SK-N-SH (cell line): Measurements from ENCODE around the gene TMEM11. TPM values are rescaled to one million over a fixed set of nuclear protein-coding genes. Genes with fewer than 3 reads are reported as not detected.

Source experiments
- CTCF ChIA-PET: fragments of 300-600, 350-600 bp; formaldehyde crosslinking; extraction: SDS; loops from one replicate; lab custom pipeline; 2021; lab: Yijun Ruan, JAX
- POLR2A ChIA-PET: fragments of 350-600 bp; sonication (Branson Sonifier 250); formaldehyde crosslinking; extraction: SDS; loops from one replicate; lab custom pipeline; 2020; ENCODE audit warnings: antibody characterized with exemption, inconsistent platforms; lab: Yijun Ruan, JAX
- DNase-seq: peaks from one replicate; pipeline ENCODE4 v3.0.0; 2012
- H2AFZ ChIP-seq: fragments of 200-600 bp; sonication (generic); 2 replicates; pipeline ENCODE4 v1.8.1; 2016; ENCODE audit warnings: antibody characterized with exemption, mild to moderate bottlenecking, low read depth
- H3F3A ChIP-seq: fragments of 200-600 bp; sonication (generic); replicated peaks from 2 replicates; pipeline ENCODE3; 2016; ENCODE audit warnings: antibody characterized with exemption, mild to moderate bottlenecking; ENCODE audit not compliant: insufficient read depth
- H3K27ac ChIP-seq, 2 experiments: fragments of 200-500 bp in 1 of 2; fragments of 200-600 bp in 1 of 2; sonication (Bioruptor generic) in 1 of 2; sonication (generic), shearing (Covaris generic) in 1 of 2; 2 replicates each; pipeline versions ENCODE4 v1.5.1 to v1.6.1; 2014 to 2016; ENCODE audit warnings: low read depth in 2 of 2, inconsistent platforms in 1 of 2, low read length in 1 of 2, mild to moderate bottlenecking in 1 of 2, mixed read lengths in 1 of 2
- H3K27me3 ChIP-seq: fragments of 200-600 bp; sonication (generic), shearing (Covaris generic); 2 replicates; pipeline ENCODE4 v1.6.1; 2016; ENCODE audit warnings: mixed run types; ENCODE audit not compliant: insufficient read depth
- H3K36me3 ChIP-seq, 2 experiments: fragments of 200-500 bp in 1 of 2; fragments of 200-600 bp in 1 of 2; sonication (Bioruptor generic) in 1 of 2; sonication (generic) in 1 of 2; replicated peaks in 1 of 2; 2 replicates each; pipeline versions ENCODE3 to v1.5.1; 2014 to 2016; ENCODE audit warnings: low read length in 1 of 2, mild to moderate bottlenecking in 1 of 2; ENCODE audit not compliant: insufficient read depth in 2 of 2, control insufficient read depth in 1 of 2
- H3K4me1 ChIP-seq, 2 experiments: fragments of 200-500 bp in 1 of 2; fragments of 200-600 bp in 1 of 2; sonication (Bioruptor generic) in 1 of 2; sonication (generic), shearing (Covaris generic) in 1 of 2; 2 replicates each; pipeline versions ENCODE4 v1.5.1 to v1.6.1; 2014 to 2016; ENCODE audit warnings: low read depth in 1 of 2, low read length in 1 of 2, mixed run types in 1 of 2; ENCODE audit not compliant: insufficient read depth in 2 of 2, control insufficient read depth in 1 of 2
- H3K4me2 ChIP-seq: fragments of 200-600 bp; sonication (generic), shearing (Covaris generic); 2 replicates; pipeline ENCODE4 v1.6.1; 2017; ENCODE audit warnings: mixed run types
- H3K4me3 ChIP-seq, 2 experiments: fragments of 200-500 bp in 1 of 2; fragments of 200-600 bp in 1 of 2; sonication (Bioruptor generic) in 1 of 2; sonication (generic), shearing (Covaris generic) in 1 of 2; 2 replicates each; pipeline versions ENCODE4 v1.5.1 to v1.8.1; 2014 to 2016; ENCODE audit warnings: low read depth in 2 of 2, inconsistent platforms in 1 of 2, low read length in 1 of 2, mild to moderate bottlenecking in 1 of 2, mixed read lengths in 1 of 2, moderate library complexity in 1 of 2
- H3K79me2 ChIP-seq: fragments of 200-600 bp; sonication (generic); 2 replicates; pipeline ENCODE4 v1.8.1; 2017; ENCODE audit warnings: mild to moderate bottlenecking; ENCODE audit not compliant: insufficient read depth
- H3K9ac ChIP-seq: fragments of 200-600 bp; sonication (generic); 2 replicates; pipeline ENCODE4 v1.6.1; 2017; ENCODE audit warnings: mixed run types
- H3K9me2 ChIP-seq: fragments of 200-600 bp; sonication (generic); 2 replicates; pipeline ENCODE4 v1.6.1; 2017; ENCODE audit warnings: mixed run types
- H3K9me3 ChIP-seq: fragments of 200-600 bp; sonication (generic); 2 replicates; pipeline ENCODE4 v1.6.1; 2017; ENCODE audit warnings: mixed run types, mild to moderate bottlenecking, moderate library complexity
- H4K20me1 ChIP-seq: fragments of 200-600 bp; sonication (generic); 2 replicates; pipeline ENCODE4 v1.6.1; 2017; ENCODE audit warnings: mild to moderate bottlenecking, mixed run types; ENCODE audit not compliant: insufficient read depth
- FOSL2 ChIP-seq: IDR thresholded peaks from 2 replicates; pipeline ENCODE4 v1.4.0; 2012; ENCODE audit warnings: low read depth, mild to moderate bottlenecking, moderate library complexity, borderline replicate concordance
- FOXJ3 ChIP-seq: sonication (generic); formaldehyde crosslinking; IDR thresholded peaks from 2 replicates; pipeline ENCODE4 v1.5.1; 2020; ENCODE audit warnings: mild to moderate bottlenecking, missing genetic modification reagents
- FOXM1 ChIP-seq: IDR thresholded peaks from 2 replicates; pipeline ENCODE4 v1.4.0; 2012; ENCODE audit warnings: low read depth, mild to moderate bottlenecking
- GABPA ChIP-seq: IDR thresholded peaks from 2 replicates; pipeline ENCODE4 v1.4.0; 2012; ENCODE audit warnings: low read depth, mild to moderate bottlenecking
- IRF3 ChIP-seq: fragments of 150-350 bp; IDR thresholded peaks from 2 replicates; pipeline ENCODE4 v1.6.1; 2016; ENCODE audit warnings: mild to moderate bottlenecking, low read depth, low read length
- MEF2A ChIP-seq: IDR thresholded peaks from 2 replicates; pipeline ENCODE4 v1.4.0; 2012; ENCODE audit warnings: low read depth, borderline replicate concordance
- MXI1 ChIP-seq: IDR thresholded peaks from 2 replicates; pipeline ENCODE4 v1.6.1; 2012; ENCODE audit warnings: mild to moderate bottlenecking, low read depth, low read length, improper control_type of control experiment
- NFIC ChIP-seq: IDR thresholded peaks from 2 replicates; pipeline ENCODE4 v1.4.0; 2012; ENCODE audit warnings: borderline replicate concordance
- NRF1 ChIP-seq: IDR thresholded peaks from 2 replicates; pipeline ENCODE4 v1.6.1; 2012; ENCODE audit warnings: low read depth, mild to moderate bottlenecking, low read length
- POLR2AphosphoS5 ChIP-seq: IDR thresholded peaks from 2 replicates; pipeline ENCODE4 v1.6.1; 2012; ENCODE audit warnings: low read depth, low read length
- RAD21 ChIP-seq: IDR thresholded peaks from 2 replicates; pipeline ENCODE4 v1.6.1; 2012; ENCODE audit warnings: mild to moderate bottlenecking, low read length
- RFX5 ChIP-seq: IDR thresholded peaks from 2 replicates; pipeline ENCODE4 v1.6.1; 2012; ENCODE audit warnings: mild to moderate bottlenecking, improper control_type of control experiment, low read length
- YY1 ChIP-seq: IDR thresholded peaks from 2 replicates; pipeline ENCODE4 v1.4.0; 2012; ENCODE audit warnings: low read depth, mild to moderate bottlenecking
- WGBS: methylation state at CpG from one replicate; pipeline ENCODE4 v1.1.6; 2017; ENCODE audit warnings: low lambda C conversion rate; 5-methylcytosine and 5-hydroxymethylcytosine counted together
- polyA plus RNA-seq, 3 experiments: library from polyadenylated mRNA; depleted of rRNA; stranded (reverse); fragments of >200 nt; gene quantifications; 2 replicates each; pipeline ENCODE4 v1.2.3, GENCODE V29; 2012
- TF ChIP-seq, protein P1 (sequence below): IDR thresholded peaks from 2 replicates; pipeline ENCODE4 v1.6.1; 2012; ENCODE audit warnings: mild to moderate bottlenecking, low read depth, low read length, moderate library complexity
- TF ChIP-seq, protein P2 (sequence below): IDR thresholded peaks from 2 replicates; pipeline ENCODE4; 2012

The TMEM11 gene
- polyA plus RNA-seq, 1 of the 3 experiments (the other 2 are of a cell fraction) = 52.3 TPM

DNA sequence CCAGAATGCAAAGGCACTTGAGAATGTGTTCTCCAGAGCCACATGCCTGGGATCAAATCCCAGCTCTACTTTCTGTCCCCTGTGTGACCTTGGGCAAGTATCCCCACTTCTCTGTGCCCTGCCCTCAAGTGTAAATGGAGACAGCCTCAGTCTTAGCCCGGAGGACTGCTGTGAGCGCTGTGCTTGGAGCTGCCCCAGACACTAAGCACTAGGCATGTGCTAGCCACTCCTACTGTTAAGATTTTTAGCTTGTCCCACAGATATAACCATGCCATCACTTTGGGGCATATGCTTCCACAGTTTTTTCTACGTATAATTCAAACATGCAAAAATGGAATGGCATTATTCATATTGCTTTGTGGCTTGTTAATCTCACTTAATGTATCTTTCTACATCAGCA, 29.4 kb downstream of the TMEM11 start:
- Histone ChIP-seq H4K20me1 (no peaks in the 10 kb centered on the region), H3K79me2 (no peaks in the 10 kb centered on the region), H3F3A (no peaks in the 10 kb centered on the region), H3K4me2 (no peak overlapping the region), H3K27me3 (no peaks in the 10 kb centered on the region), H3K9me2 (no peaks in the 10 kb centered on the region), H3K9me3 (no peaks in the 10 kb centered on the region), H3K4me3 (no peak overlapping the region), H3K4me1 (no peaks in the 10 kb centered on the region), H3K9ac (no peak overlapping the region), H3K27ac (no peak overlapping the region), H2AFZ (no peak overlapping the region), H3K36me3 (peaks cover 7% of the 10 kb centered on the region in 2 experiments)
- ChIA-PET POLR2A (no interaction called here), CTCF (interaction anchor here (1.4 kb wide), 1 partner anchor 329 kb away, joined by 4 read pairs; no protein-coding TSS in a partner anchor)
- DNase-seq = no peak
- TF ChIP-seq, protein P1, sequence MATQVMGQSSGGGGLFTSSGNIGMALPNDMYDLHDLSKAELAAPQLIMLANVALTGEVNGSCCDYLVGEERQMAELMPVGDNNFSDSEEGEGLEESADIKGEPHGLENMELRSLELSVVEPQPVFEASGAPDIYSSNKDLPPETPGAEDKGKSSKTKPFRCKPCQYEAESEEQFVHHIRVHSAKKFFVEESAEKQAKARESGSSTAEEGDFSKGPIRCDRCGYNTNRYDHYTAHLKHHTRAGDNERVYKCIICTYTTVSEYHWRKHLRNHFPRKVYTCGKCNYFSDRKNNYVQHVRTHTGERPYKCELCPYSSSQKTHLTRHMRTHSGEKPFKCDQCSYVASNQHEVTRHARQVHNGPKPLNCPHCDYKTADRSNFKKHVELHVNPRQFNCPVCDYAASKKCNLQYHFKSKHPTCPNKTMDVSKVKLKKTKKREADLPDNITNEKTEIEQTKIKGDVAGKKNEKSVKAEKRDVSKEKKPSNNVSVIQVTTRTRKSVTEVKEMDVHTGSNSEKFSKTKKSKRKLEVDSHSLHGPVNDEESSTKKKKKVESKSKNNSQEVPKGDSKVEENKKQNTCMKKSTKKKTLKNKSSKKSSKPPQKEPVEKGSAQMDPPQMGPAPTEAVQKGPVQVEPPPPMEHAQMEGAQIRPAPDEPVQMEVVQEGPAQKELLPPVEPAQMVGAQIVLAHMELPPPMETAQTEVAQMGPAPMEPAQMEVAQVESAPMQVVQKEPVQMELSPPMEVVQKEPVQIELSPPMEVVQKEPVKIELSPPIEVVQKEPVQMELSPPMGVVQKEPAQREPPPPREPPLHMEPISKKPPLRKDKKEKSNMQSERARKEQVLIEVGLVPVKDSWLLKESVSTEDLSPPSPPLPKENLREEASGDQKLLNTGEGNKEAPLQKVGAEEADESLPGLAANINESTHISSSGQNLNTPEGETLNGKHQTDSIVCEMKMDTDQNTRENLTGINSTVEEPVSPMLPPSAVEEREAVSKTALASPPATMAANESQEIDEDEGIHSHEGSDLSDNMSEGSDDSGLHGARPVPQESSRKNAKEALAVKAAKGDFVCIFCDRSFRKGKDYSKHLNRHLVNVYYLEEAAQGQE = no peak
- TF ChIP-seq MEF2A = no peak
- TF ChIP-seq NRF1 = no peak
- no peak for TF ChIP-seq NFIC
- TF ChIP-seq, protein P2, sequence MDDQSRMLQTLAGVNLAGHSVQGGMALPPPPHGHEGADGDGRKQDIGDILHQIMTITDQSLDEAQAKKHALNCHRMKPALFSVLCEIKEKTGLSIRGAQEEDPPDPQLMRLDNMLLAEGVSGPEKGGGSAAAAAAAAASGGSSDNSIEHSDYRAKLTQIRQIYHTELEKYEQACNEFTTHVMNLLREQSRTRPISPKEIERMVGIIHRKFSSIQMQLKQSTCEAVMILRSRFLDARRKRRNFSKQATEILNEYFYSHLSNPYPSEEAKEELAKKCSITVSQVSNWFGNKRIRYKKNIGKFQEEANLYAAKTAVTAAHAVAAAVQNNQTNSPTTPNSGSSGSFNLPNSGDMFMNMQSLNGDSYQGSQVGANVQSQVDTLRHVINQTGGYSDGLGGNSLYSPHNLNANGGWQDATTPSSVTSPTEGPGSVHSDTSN = no peak
- no peak for TF ChIP-seq YY1
- TF ChIP-seq FOXM1 = no peak
- no peak for TF ChIP-seq POLR2AphosphoS5
- TF ChIP-seq FOSL2 = no peak
- 93% methylated on average over 3 of the region's 3 CpGs for WGBS

DNA sequence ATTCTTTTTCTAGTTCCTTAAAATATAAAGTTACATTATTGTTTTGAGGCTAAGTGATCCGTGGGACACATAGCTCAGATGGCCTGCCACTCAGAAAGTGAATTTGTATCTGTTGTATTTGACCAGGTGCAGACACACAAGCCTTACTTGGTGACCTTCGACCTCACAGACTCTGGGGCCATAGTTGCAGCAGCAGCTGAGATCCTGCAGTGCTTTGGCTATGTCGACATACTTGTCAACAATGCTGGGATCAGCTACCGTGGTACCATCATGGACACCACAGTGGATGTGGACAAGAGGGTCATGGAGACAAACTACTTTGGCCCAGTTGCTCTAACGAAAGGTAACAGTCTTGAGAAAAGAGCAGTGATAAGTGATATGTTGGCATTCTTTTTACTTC, 30.5 kb downstream of the TMEM11 start:
- H3K4me2 ChIP-seq = no peak overlapping the region
- no peak overlapping the region for H2AFZ ChIP-seq
- no peaks in the 10 kb centered on the region for H3K9me3 ChIP-seq
- no peaks in the 10 kb centered on the region for H4K20me1 ChIP-seq
- DNase-seq = no peak
- H3K9me2 ChIP-seq = no peaks in the 10 kb centered on the region
- 75% methylated on average over 5 of the region's 5 CpGs for WGBS
- POLR2A ChIA-PET = interaction anchor here (0.7 kb wide), 1 partner anchor 83 kb away, joined by 3 read pairs; no protein-coding TSS in a partner anchor
- no peaks in the 10 kb centered on the region for H3K4me1 ChIP-seq
- no peaks in the 10 kb centered on the region for H3K79me2 ChIP-seq
- no peaks in the 10 kb centered on the region for H3K27me3 ChIP-seq
- H3K36me3 ChIP-seq = peaks cover 7% of the 10 kb centered on the region in 2 experiments
- no peak overlapping the region for H3K4me3 ChIP-seq
- H3K27ac ChIP-seq = no peak overlapping the region
- no peak overlapping the region for H3K9ac ChIP-seq
- H3F3A ChIP-seq = no peaks in the 10 kb centered on the region
- CTCF ChIA-PET = interaction anchor here (1.1 kb wide), 1 partner anchor 55 kb away, joined by 4 read pairs; no protein-coding TSS in a partner anchor
- TF ChIP-seq NFIC (no peak), IRF3 (no peak), MEF2A (no peak), FOXJ3 (no peak), MXI1 (no peak), RFX5 (no peak), GABPA (no peak), RAD21 (no peak)
- TF ChIP-seq, protein P1 = no peak
- TF ChIP-seq, protein P2 = no peak
